ENCODE measurements around the gene DNAH6.

DNAH6 gene

DNA sequence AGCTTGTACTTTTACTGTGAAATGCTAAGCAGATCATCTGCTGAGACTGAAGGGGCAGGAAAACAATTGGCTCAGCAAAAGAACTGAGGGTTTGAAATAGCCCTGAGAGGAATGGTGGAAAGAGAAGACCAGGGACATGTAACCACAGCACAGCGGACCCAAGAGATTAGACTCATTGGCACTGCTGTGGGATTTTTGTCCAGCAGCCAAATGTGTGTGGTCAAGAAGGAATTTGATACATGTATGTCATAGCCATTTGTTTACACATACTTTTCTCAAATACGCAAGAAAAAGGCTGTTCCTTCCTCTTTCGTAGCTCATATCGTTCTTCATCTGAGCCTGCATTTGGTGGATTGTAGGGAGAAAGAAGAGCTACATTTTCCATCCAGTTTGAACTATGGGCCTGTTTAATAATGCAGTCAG, 290.8 kb downstream of the DNAH6 start:
- no peak for DNase-seq

DNA sequence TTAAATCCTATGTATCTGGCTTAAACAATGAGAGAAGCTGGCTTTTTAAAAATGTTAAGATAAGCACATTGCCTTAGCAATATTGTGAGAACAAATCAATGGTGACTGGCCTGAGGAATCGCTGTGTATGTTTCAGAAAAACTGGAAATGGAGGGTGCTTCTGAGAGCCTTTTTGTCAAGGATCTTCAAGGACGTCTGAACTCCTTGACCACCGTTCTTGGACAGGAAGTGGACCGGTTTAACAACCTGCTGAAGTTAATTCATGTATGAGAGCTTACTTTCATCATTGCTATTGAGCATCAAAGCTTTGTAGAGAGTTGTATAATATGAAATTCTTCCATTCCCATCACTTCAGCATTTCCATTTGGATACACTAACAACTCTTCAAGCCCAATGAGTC, 292.0 kb downstream of the DNAH6 start:
- no peak for DNase-seq

DNA sequence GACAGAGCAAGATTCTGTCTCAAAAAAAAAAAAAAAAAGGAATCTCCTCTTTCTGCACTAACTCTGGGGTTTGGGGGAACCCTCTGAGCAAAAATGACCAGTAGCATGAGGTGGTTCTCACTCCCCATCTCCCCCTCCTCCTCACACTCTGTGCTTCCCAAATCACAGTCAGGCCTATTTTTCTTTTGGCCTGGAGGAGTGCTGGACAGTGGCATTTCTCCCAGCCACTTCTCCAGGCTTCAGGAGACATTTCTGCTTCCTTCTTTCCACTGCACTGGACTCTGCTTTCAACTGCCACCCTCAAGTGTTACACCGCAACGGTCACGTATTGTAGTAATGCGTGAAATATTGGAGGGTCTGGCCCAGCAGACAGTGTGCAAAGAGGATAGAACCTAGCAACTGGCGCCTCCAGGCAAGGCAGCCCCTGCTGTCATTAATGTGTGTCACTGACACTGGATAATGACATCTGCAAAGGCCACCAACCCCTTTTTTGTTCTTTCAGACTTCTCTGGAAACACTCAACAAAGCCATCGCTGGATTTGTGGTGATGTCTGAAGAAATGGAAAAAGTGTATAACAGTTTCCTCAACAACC, 295.6 kb downstream of the DNAH6 start:
- no peak for DNase-seq

DNA sequence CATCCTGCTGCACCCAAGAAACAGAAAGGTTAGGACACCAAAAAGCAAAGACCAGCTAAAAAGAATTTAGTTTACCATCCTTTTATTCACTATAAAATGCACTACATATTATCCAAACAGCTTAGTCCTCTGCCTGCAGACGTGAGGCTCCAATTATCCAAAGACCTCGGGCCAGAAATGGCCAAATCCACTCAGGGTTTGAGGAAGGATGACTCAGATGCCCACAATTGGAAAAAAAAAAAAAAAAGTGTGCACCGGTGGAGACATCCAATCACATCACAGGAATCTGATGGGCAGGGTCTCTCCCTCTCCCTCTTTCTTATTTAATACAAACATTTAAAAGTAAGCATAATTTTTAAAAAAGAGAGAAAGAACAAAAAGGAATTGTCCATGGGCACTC, 298.8 kb downstream of the DNAH6 start:
- no peak for DNase-seq

DNA sequence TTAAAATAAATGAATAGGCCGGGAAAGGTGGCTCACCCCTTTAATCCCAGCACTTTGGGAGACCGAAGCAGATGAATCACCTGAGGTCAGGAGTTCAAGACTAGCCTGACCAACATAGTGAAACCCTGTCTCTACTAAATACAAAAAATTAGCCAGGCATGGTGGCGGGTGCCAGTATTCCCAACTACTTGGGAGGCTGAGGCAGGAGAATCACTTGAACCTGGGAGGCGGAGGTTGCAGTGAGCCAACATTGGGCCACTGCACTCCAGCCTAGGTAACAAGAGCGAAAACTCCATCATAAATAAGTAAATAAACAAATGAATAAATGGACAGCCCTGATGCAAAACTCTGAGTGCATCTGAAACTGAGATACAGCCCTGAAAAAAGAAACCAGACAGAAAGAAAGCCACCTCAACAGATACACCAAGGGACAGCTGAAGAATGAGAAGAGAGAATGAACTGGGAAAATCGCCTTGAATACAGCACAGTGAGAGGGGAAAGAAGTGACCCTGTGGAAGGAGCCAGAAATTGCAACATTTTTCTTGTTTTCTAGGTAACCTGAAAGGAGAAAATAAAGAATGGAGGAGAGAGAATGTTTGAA, 300.2 kb downstream of the DNAH6 start:
- no peak for DNase-seq

DNA sequence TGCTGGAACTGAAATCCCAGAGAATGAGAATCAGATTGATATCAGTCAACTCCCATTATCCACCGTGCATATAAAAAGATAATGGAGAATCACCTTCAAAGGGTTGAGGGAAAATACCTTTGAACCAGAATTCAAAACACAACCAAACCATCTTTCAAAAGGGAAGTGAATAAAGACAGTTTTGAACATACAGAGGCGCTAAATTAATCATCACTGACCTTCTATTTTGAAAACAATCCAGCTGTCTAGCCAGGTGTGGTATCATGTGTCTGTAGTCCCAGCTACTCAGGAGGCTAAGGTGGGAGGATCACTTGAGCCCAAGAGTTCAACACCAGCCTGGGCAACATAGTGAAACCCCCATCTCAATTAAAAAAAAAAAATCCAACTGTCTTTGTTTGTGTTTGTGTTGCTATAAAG, 300.9 kb downstream of the DNAH6 start:
- DNase-seq, result no peak

DNA sequence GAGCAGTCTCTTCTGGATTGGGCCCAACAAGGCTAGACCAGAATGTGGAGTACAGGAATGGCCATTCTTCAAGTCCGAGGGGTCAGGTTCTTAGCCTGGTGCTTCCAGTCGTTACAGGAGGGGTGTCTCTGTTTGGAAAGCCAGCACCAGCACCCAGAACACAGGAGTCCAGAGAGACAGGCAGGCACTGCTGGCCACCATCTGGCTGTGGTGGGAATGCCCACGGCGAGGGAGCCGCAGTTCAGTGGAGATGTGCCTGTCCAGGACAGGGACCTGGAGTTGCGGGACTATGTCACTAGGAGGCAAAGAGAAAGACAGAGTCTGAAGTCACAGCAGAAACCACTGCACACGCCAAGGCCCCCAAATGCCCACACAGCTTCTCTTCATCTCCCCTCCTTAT, 305.5 kb downstream of the DNAH6 start:
- DNase-seq, result no peak

DNA sequence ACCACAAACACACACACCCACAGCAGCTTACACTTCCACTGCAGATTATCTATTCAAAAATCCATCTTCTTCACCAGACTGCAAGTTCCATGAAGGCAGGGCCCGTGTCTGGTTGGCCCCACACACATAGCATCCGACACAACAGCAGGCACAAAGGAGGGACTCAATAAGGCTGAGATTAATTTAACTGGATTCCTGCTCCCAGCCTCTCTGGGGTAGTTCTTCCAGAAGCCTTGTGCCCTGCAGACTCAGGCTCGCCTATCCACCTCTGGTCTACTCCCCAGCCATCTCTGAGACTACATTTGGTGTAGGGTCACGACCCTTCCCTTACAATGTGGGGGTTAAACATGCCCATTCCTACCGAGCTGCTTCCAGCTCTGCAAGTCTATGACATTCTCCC, 306.9 kb downstream of the DNAH6 start:
- no peak for DNase-seq

DNA sequence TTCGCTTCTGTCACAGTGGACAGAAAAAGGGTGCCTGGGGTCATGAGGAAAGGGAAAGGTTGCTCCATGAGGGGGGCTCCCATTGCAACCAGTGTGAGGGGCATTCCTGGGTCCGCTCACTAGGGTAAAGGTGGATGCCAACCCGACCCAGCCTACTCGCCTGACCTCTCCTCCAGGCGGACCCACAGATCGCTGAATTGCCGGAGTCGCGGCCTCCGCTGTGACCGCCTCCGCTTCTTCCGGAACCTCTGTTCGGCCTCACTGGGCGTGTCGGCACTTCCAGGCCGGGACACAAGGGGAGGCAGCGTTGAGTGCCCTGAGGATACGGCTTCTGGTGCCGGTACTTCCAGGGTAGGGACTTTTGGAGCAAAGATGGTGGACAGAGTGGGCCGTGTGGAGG, 307.5 kb downstream of the DNAH6 start:
- DNase-seq, result no peak

DNA sequence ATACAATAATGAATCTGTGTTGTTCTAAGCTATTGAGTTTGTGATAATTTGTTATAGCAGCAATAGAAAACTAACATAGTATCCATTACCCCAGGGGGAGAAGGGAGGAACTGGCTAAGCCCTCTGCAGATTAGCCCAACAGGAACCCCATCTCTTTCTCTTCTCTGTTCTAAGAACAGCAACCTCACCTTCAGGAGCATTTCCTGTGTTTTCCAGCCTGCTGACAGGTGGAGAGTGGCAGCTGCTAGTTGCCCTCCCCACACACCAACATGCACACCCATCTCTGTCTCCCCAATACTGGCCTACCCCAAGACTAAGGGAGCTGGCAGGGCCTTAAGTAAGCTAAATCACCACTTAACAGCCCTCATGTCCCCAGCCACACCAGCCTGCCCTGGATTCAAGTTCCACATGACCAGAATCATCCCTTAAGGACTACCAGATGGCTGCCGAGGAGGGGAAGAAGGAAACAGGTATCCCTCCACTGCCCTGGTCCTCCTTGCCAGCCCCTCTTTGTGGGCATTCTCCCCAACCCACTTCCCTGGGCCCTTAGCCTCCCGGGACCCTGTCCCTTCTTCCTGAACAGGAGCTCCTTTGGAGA, 311.8 kb downstream of the DNAH6 start:
- no peak for DNase-seq

DNA sequence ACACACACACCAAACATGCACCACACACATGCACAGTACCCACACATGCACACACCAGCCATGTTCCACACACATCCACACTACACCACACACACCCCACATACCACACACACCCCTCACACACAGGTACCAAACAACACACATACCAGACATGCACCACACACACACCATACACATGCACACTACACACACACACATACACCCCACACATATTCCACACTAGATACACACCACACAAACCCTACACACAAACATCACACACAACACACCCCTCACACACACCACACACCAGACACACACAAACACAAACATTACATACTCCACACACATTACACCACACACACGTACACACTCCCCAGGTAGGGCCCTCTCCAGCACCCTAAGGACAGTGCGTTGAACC, 313.4 kb downstream of the DNAH6 start:
- DNase-seq, result no peak

DNA sequence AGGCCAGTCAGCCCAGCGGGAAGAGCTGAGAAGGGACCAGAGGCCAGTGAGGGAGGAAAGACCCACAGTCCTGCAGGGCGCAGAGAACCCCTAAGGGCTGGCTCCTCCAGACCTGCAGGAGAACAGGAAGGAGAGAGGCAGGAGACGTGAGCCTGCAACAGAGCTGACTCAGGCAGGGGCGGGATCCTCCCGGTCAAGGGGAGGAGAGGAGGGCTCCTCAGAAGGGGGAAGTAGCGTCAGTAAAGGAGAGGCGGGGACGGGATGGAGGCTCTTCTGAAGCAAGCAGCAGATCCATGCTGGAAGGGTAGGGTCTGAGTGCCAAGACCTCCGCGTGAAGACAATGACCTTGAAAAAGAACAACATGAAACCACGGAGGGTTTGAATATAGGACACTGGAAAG, 313.8 kb downstream of the DNAH6 start:
- DNase-seq, result no peak

DNA sequence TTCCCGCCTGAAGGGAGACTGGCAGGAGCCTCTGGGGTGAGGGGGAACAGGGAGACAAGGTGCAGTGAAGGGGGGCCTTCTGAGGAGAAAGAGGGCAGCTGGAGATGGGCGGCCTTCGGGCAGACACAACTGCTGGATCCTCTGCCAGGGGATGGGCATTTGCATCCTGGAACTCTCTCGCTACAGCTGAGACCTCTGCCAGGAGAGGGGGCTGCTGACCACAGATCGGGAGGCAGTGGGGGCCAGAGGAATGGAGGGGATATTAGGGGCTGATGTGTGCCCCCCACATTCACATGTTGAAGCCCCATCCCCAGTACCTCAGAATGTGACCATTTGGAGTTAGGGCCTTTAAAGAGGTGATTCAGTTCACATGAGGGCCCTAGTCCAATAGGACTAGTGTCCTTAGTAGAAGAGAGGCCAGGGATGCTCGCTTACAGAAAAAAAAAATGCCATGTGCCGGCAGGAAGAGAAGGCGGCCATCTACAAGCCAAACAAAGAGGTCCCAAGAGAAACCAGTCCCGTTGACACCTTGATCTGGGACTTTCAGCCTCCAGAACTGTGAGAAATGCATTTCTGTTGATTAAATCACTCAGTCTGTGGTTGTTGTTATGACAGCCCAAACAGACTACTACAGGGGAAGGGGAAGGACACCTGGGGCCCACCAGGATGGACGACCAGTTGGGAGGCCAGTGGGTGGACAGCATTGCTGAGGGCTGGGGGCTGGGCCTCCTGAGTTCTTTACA, 314.6 kb downstream of the DNAH6 start:
- no peak for DNase-seq

DNA sequence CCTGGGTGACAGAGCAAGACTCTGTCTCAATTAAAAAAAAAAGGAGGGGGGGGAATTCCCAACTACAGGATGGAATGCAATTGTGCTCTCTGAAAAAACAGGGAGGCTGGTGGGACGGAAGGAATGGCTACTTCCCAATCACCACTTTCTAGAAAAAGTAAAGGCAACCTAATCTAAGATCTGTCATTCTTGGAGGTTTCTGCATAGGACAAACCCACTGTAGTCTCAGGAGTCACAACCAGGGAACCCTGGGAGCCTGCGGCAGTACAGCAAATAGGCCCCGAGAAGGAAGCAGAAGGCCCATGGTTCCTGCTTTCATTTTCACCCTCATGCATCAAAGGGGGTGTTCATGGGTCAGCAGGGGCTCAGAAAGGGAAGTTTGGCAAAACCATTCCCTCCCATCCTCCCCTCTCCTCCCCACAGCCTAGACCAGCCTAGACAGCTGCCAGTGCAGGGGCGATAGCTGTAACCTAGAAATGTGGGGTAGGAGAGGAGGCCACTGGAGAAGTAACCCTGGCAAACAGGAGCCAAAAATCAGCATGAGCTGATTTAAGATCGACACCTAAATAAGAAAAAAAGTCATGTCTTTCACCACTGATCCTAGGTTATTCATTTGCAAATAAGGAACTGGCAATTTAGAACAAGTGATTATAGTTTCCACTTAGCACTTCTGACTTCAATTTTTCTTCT, 316.6 kb downstream of the DNAH6 start:
- DNase-seq, result no peak

DNA sequence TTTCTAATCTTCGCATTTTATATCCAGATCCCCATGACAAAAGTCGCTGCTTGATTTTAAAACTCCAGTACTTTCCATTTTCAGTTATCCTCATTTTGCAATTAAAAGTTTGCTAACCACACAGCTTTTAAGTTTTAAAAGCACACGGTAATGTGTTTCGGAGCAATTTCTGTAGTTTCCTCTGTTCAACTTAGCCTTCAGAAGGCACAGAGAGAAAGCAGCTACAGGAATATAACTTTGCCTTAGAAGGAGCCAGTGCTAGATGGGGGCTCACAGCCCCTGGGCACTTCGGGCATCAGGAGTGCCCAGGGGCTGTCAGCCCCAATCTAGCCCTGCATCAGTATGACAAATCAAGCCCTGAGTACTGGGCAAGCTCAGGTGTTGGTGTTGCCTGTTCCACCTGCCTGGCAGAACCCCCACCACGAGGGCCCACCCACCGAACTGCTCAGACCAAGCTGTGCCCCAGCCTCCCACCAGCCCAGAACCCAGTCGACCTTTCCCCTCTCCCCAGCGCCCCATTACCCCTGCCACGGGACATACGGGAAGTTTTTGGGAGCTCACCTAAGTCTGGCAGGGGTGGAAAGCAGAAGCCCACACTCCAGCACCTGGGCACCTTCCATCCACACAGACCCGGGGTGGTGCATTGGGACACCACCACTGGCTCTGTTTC, 317.3 kb downstream of the DNAH6 start:
- DNase-seq, result no peak

DNA sequence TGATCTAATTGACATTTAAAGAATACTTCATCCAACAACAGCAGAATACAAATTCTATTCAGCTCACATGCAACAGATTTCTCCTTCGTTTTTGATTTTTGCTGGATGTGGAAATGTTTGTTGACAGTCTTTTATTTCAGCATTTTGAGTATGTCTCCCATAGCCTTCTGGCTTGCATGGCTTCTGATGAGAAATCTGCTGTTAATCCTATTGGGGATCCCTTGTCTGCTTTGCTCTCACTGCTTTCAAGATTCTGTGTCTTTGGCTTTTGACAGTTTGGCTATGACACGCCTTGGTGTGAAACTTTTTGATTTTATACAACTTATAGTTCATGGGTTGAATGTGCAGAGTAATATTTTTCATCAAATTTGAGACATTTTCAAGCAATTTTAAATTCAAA, 319.9 kb downstream of the DNAH6 start:
- no peak for DNase-seq

DNA sequence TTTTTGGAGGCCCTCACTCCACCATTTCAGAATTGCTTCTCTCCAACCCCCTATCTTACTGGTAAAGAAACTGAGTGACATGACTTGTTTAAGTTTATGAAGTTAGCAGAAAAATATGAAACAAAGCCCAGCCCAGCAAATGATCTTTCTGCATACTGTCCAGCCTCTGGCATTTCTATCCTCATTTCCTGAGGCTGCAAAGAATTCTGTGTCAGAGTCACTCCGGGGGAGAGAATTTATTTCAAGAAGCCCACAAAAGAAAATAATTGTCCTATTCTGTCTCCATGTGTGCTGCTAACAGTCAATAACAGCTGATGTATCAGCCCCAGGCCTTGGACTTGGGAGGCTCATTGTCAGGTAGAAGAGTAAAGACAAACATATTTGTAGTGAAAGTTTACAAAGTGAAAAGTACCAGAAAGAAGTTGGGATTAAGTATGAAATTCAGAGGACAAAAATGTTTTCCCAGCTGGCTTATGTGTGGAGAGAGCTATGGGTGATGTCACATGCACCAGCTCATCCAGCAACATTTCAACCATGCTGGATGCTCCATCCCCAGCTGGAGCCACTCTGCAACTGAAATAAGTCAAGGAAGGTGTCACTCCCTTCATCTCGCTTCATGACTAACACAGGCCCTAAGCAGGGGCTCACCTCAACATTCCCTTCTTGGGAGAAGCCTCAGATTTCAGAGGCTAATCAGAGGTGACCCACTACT, 322.3 kb downstream of the DNAH6 start:
- no peak for DNase-seq

DNA sequence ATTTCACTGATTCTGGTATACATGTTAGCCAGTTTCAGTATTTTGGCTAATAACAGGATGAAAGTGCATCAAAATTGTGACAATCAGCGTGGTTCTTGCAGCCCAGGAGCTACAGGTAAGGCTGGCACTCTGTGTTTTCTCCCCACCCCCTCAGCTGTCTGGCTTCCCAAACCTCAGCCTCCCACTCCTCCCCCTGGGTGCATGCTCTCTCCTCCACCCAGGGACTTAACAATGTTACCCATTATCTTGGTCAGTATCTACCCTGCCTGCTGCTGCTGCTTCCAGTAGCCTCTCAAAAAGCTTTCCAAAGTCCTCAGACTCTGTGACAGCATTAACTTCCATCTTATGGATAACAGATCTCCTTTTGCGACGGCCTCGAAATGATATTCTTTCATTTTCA, 323.6 kb downstream of the DNAH6 start:
- peak; percentile 43 for DNase-seq

DNA sequence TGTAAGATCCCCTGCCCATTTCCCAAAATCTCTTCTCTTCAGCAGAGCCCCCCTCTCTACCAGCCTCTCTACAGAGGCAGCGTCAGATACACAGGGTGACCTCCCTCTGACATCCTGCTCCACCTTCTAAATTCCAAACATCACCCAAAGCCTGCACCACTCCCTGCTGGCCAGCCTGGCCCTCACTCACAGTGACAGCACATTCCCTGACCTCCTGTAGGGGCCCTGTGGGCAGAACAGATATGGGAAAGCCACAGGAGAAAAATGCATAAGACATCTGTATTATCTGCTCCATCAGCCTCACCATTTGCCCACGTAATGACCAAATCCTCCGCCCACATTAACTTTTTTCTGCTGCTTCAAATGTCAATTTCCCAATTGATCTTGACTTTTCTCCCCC, 324.0 kb downstream of the DNAH6 start:
- DNase-seq, result no peak

DNA sequence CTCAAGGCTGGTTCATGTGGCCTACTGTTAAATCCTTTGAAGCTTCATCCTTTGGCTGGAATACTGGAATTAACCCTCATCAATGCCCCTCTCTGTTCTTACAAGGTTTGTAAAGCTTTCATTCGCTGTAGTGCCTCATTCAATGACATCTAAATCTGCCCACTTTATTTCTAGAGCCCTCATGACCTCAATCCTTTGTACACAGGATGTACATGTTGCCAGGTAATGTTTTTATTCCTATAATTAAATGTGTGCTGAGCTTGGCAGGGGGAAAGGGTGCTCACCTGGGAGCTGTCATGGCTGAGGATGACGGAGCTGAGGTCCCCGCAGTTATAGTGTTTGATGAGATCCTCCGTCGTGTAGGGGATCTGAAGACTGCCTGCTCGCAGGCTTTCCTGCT, 325.3 kb downstream of the DNAH6 start:
- no peak for DNase-seq

DNA sequence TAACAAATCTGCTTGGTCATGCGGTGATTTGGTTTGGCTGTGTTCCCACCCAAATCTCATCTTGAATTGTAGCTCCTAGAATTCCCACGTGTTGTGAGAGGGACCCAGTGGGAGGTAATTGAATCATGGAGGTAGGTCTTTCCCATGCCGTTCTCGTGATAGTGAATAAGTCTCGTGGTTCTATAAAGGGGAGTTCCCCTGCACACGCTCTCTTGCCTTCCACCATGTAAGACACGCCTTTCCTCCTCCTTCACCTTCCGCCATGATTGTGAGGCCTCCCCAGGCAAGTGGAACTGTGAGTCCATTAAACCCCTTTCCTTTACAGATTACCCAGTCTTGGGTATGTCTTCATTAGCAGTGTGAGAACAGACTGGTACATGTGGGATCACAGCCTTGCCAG, 327.8 kb downstream of the DNAH6 start:
- DNase-seq, result no peak

DNA sequence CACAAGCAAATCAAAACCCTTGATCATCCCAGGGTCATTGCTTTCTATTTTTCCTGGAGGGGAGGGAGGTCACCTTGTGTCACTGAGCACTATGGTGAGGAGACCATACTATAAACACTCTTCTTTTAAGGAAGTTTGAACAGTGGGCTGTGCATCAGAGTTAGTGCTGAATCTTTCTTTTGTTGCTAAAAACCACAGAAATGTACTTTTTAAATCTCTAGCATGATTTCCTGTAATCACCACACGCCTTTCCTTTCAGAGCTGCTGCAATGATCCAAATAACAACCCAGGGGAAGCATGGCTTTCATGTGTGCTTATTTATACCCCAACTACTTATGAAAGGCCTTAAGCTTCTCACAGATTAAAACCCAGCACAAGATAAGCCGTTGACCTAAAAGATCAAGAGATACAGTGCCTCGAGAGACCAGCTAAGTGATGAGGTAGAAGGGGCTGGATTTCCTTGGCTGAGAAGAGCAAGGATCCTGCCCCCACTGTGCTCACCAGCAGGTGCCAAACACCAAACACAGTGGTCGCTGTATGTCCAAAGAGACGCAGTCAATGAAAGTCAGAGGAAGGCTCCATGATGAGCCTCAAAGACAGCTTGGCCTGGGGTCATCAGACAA, 329.9 kb downstream of the DNAH6 start:
- peak; percentile 51 for DNase-seq

All from activated T-cell treated with anti-CD3 and anti-CD28 coated beads for 4 hours (primary cell).